LoVo (cell line): ENCODE data around the gene CKAP4.

Experiments
- DNase-seq: peaks from one replicate; pipeline ENCODE4 v3.0.0-alpha.2; 2016; ENCODE audit warnings: low spot score

Gene CKAP4

GRCh38 chr12:106247674-106248311 is at the start of gene CKAP4:
TSS of gene CKAP4 (minus strand) at chr12:106248020. CDS start at chr12:106247851, 169 bp downstream.
- DNase-seq = peak; percentile 67

GRCh38 chr12:106297075-106297474 is 49.3 kb upstream of the CKAP4 start:
- DNase-seq = no peak

- peak; percentile 58 for DNase-seq
These were observed 48.5 kb upstream of the CKAP4 start for GRCh38 chr12:106296179-106296877.

- no peak for DNase-seq
These were observed 44.5 kb upstream of the CKAP4 start for GRCh38 chr12:106292339-106292738.

GRCh38 chr12:106291342-106291741 is 43.5 kb upstream of the CKAP4 start:
- DNase-seq = no peak

- DNase-seq = no peak
These were observed 42.8 kb upstream of the CKAP4 start for GRCh38 chr12:106290666-106291065.

- no peak for DNase-seq
These were observed 41.4 kb upstream of the CKAP4 start for GRCh38 chr12:106289196-106289681.

- DNase-seq = peak; percentile 94
These were observed 40.8 kb upstream of the CKAP4 start for GRCh38 chr12:106288494-106289195.

- no peak for DNase-seq
These were observed 40.3 kb upstream of the CKAP4 start for GRCh38 chr12:106288101-106288493.

- DNase-seq = no peak
These were observed 39.5 kb upstream of the CKAP4 start for GRCh38 chr12:106287364-106287763.

GRCh38 chr12:106286576-106287162 is 38.8 kb upstream of the CKAP4 start:
- peak; percentile 89 for DNase-seq

GRCh38 chr12:106285982-106286381 is 38.2 kb upstream of the CKAP4 start:
- DNase-seq = no peak

- DNase-seq = no peak
These were observed 36.7 kb upstream of the CKAP4 start for GRCh38 chr12:106284358-106285105.

- peak; percentile 79 for DNase-seq
These were observed 34.8 kb upstream of the CKAP4 start for GRCh38 chr12:106282457-106283097.

GRCh38 chr12:106281804-106282203 is 34.0 kb upstream of the CKAP4 start:
- no peak for DNase-seq

- DNase-seq = no peak
These were observed 33.4 kb upstream of the CKAP4 start for GRCh38 chr12:106281056-106281782.

GRCh38 chr12:106280106-106280505 is 32.3 kb upstream of the CKAP4 start:
- no peak for DNase-seq

GRCh38 chr12:106276032-106276740 is 28.4 kb upstream of the CKAP4 start:
- DNase-seq = no peak

GRCh38 chr12:106275458-106275857 is 27.6 kb upstream of the CKAP4 start:
- no peak for DNase-seq

GRCh38 chr12:106274575-106275121 is 26.8 kb upstream of the CKAP4 start:
- DNase-seq = no peak
